BLaER1 (cell line): ENCODE measurements around the gene KCNC3.

Experiments used
- H3K27ac ChIP-seq: shearing (Covaris generic); formaldehyde crosslinking; 2 replicates; pipeline ENCODE4 v1.8.1; 2022
- H3K27me3 ChIP-seq: shearing (Covaris generic); formaldehyde crosslinking; 2 replicates; pipeline ENCODE4 v1.8.1; 2022
- H3K36me3 ChIP-seq: shearing (Covaris generic); formaldehyde crosslinking; 2 replicates; pipeline ENCODE4 v1.8.1; 2022
- H3K4me1 ChIP-seq: shearing (Covaris generic); formaldehyde crosslinking; 2 replicates; pipeline ENCODE4 v1.8.1; 2022
- H3K4me2 ChIP-seq: shearing (Covaris generic); formaldehyde crosslinking; 2 replicates; pipeline ENCODE4 v1.8.1; 2022
- H3K4me3 ChIP-seq: shearing (Covaris generic); formaldehyde crosslinking; 2 replicates; pipeline ENCODE4 v1.8.1; 2022
- H3K9ac ChIP-seq: shearing (Covaris generic); formaldehyde crosslinking; 2 replicates; pipeline ENCODE4 v1.8.1; 2022
- H3K9me3 ChIP-seq: shearing (Covaris generic); formaldehyde crosslinking; 2 replicates; pipeline ENCODE4 v1.8.1; 2022
- H4K20me1 ChIP-seq: shearing (Covaris generic); formaldehyde crosslinking; 2 replicates; pipeline ENCODE4 v1.8.1; 2022
- Cebpa-rat ChIP-seq: shearing (Covaris generic); IDR thresholded peaks from 2 replicates; pipeline ENCODE4 v1.8.1; 2022

The KCNC3 gene

DNA sequence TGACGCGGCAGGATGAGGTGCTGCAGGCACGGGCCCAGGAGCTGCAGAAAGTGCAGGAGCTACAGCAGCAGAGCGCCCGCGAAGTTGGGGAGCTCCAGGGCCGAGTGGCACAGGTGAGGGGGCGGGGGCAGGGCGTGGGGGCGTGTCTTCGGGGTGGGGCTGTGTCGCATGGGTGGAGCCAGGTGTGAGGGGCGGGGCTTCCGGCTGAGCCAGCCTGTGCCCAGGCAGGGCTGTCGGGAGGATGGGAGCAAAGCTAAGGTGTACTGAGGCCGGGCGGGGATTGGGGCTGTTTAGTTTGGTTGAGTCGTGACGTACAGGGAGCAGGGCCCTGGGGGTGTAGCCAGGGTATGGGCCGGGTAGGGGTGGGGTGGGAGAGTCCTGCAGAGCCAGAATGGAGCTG is 62.3 kb downstream of the KCNC3 start:
- Histone ChIP-seq H3K4me2 (no peak overlapping the region), H3K4me3 (no peak overlapping the region), H3K4me1 (peaks cover 7% of the 10 kb centered on the region; the same call in 1 of the 2 replicates), H3K9me3 (no peaks in the 10 kb centered on the region), H3K27ac (no peak overlapping the region), H3K9ac (no peak overlapping the region), H3K36me3 (no peaks in the 10 kb centered on the region), H3K27me3 (no peaks in the 10 kb centered on the region), H4K20me1 (no peaks in the 10 kb centered on the region)
- no peak for TF ChIP-seq Cebpa-rat

DNA sequence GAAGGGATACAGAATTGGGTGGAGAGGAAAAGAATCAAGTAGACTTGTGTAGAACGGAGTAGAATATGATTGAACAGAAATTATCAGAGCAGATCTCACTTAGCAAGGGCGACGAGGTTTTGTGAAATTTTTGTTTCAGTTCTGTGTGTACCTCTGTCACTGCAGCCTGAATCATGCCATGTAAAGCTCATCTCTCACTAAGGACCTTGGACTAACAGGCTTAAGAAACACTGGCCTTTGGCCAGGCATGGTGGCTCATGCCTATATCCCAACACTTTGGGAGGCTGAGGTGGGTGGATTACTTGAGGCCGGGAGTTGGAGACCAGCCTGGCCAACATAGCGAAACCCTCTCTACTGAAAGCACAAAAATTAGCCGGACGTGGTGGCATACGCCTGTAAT is 63.1 kb downstream of the KCNC3 start:
- Histone ChIP-seq H3K27me3 (no peaks in the 10 kb centered on the region), H3K9me3 (no peaks in the 10 kb centered on the region), H3K9ac (no peak overlapping the region), H3K27ac (no peak overlapping the region), H3K4me3 (no peak overlapping the region), H4K20me1 (no peaks in the 10 kb centered on the region), H3K4me2 (no peak overlapping the region), H3K36me3 (no peaks in the 10 kb centered on the region), H3K4me1 (peaks cover 7% of the 10 kb centered on the region; the same call in 1 of the 2 replicates)
- no peak for TF ChIP-seq Cebpa-rat

- H4K20me1 ChIP-seq, result no peaks in the 10 kb centered on the region
- H3K4me3 ChIP-seq, result no peak overlapping the region
- no peak overlapping the region for H3K4me2 ChIP-seq
- H3K4me1 ChIP-seq, result peaks cover 7% of the 10 kb centered on the region; the same call in 1 of the 2 replicates
- no peaks in the 10 kb centered on the region for H3K9me3 ChIP-seq
- TF ChIP-seq Cebpa-rat, result no peak
- H3K36me3 ChIP-seq, result no peaks in the 10 kb centered on the region
- no peak overlapping the region for H3K27ac ChIP-seq
- H3K9ac ChIP-seq, result no peak overlapping the region
- no peaks in the 10 kb centered on the region for H3K27me3 ChIP-seq
Observed at GRCh38 chr19:50264483-50265186, 64.5 kb downstream of the KCNC3 start.

DNA sequence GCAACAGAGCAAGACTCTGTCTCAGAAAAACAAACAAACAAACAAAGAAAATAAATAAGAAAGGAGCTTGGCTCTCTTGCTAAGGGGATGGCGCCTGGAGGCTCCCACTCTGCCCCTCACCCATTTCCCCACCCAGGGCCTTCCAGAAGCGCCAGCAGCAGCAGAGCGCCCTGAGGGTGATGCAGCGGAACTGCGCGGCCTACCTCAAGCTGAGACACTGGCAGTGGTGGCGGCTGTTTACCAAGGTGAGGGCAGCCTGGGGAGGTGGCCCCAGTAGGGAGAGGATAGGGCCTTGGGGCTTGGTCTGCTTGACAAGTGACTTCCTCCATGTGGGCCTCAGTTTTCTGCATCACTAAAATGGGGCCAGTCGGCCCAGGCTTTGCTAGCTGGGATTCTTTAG is 66.0 kb downstream of the KCNC3 start:
- H3K4me2 ChIP-seq, result no peak overlapping the region
- no peak overlapping the region for H3K4me3 ChIP-seq
- no peaks in the 10 kb centered on the region for H4K20me1 ChIP-seq
- H3K9ac ChIP-seq, result no peak overlapping the region
- H3K4me1 ChIP-seq, result peaks cover 7% of the 10 kb centered on the region; the same call in 1 of the 2 replicates
- no peak for TF ChIP-seq Cebpa-rat
- H3K27me3 ChIP-seq, result no peaks in the 10 kb centered on the region
- H3K27ac ChIP-seq, result no peak overlapping the region
- H3K36me3 ChIP-seq, result no peaks in the 10 kb centered on the region
- no peaks in the 10 kb centered on the region for H3K9me3 ChIP-seq
